Choroid plexus epithelial cell (primary cell): ENCODE measurements around the gene PRKCA.
A peak's percentile ranks its signal among the peaks of the same experiment; 100 is the strongest.

ENCODE experiments used
- DNase-seq: peaks from one replicate; pipeline ENCODE4 v3.0.0-alpha.2; 2010; ENCODE audit warnings: low read depth
- H3K4me3 ChIP-seq: 2 replicates; pipeline ENCODE4 v1.5.1; 2011; ENCODE audit warnings: low read depth, mild to moderate bottlenecking, control low read depth, low read length, moderate library complexity
- TF ChIP-seq, protein P1 (sequence below): conservative IDR thresholded peaks from 2 replicates; pipeline ENCODE4 v1.5.1; 2011; ENCODE audit warnings: low read depth, mild to moderate bottlenecking, control low read depth, inconsistent platforms, low read length, moderate library complexity

Gene PRKCA

DNA sequence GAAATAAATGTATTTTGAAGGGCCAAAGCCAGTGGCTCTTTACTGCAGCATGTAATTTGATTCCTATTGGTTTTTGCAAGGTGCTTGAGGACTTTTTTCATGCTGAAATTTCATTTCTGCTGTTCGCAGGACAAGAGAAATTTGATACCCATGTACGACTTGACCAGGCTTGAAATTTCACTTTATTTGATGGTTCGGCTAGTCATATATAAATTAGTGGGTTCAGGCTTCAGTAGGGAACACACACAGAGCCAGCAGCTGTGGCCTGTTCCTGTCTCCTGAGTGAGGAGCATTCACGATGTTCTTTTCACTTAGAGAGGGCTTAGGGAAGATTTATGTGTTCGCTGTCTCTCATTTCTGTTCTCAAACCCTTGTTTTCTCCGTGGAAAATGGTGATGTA is 274.1 kb downstream of the PRKCA start:
- H3K4me3 ChIP-seq = no peak overlapping the region
- peak; percentile 14 for DNase-seq
- TF ChIP-seq, protein P1, sequence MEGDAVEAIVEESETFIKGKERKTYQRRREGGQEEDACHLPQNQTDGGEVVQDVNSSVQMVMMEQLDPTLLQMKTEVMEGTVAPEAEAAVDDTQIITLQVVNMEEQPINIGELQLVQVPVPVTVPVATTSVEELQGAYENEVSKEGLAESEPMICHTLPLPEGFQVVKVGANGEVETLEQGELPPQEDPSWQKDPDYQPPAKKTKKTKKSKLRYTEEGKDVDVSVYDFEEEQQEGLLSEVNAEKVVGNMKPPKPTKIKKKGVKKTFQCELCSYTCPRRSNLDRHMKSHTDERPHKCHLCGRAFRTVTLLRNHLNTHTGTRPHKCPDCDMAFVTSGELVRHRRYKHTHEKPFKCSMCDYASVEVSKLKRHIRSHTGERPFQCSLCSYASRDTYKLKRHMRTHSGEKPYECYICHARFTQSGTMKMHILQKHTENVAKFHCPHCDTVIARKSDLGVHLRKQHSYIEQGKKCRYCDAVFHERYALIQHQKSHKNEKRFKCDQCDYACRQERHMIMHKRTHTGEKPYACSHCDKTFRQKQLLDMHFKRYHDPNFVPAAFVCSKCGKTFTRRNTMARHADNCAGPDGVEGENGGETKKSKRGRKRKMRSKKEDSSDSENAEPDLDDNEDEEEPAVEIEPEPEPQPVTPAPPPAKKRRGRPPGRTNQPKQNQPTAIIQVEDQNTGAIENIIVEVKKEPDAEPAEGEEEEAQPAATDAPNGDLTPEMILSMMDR = no peak

DNA sequence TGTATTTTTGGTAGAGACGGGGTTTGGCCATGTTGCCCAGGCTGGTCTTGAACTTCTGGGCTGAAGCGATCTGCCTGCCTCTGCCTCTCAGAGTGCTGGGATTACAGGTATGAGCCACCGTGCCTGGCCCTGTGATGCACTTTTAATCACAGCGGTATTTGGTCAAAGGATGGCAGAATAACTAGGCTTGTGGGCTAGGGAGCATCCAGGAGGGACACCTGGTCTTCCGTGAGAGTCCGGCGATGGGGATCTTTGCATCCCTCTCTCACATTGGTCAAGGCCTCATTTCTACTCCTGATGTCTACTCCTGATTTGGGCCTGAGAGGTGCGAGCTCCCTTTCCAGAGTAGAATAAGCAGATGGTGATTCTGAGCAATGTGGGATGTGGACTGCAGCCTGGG is 274.6 kb downstream of the PRKCA start:
- H3K4me3 ChIP-seq = no peak overlapping the region
- TF ChIP-seq, protein P1 = no peak
- no peak for DNase-seq

DNA sequence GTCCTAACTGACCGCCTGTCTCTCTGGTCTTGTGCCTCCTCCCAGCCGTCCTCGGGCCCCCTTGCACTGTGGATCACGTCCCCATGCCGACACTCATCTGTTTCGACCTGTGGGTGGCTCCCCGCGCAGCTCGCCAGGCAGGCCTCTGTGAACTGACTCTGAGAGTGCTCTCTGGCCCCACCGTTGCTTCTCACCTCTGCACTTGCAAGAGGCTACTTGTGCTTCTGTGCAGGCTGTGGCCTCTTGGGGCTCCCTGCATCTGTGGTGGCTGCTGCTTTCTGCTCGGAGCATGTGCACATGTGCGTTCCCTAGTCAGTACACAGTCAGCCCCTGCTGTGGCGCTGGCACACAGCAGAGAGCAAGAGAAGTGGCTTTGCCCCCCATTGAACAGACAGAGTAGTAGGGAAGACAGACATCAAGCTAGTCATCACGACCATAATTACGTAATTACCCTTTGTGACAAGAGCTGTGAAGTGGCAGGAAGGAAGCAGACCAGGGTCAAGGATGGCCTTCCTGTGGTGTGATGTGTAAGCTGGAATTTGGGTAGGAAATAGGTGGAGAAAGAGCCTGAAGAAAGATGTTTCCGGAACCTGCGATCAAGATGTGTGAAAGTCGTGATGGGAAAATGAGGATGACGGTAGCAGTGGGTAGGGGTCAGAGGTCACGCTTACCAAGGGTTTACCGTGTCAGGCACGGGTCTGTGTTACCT is 276.5 kb downstream of the PRKCA start:
- no peak overlapping the region for H3K4me3 ChIP-seq
- peak; percentile 34 for DNase-seq

DNA sequence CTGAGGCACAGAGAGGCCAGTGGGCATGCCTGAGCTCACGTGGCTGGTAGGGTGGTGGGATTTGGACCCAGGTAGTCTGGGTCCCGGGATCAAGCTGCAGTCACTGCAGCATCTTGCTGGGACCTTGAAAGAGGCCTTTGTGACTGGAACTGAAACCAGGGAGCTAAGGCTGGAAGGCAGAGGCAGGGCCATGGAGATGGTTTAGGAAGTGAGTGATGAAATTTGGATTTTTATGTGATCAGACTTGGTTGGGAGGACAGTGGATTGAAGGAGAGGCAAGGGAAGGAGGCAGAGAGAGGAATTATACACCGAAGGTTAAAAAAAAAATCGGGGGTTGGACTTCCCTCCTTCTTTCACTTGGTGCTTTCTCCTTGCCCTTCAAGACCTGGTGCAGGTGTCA is 277.1 kb downstream of the PRKCA start:
- H3K4me3 ChIP-seq = no peak overlapping the region
- no peak for DNase-seq
- TF ChIP-seq, protein P1 = no peak

More for the DNA sequence above, 276.5 kb downstream of the PRKCA start:
- TF ChIP-seq, protein P1 = no peak

DNA sequence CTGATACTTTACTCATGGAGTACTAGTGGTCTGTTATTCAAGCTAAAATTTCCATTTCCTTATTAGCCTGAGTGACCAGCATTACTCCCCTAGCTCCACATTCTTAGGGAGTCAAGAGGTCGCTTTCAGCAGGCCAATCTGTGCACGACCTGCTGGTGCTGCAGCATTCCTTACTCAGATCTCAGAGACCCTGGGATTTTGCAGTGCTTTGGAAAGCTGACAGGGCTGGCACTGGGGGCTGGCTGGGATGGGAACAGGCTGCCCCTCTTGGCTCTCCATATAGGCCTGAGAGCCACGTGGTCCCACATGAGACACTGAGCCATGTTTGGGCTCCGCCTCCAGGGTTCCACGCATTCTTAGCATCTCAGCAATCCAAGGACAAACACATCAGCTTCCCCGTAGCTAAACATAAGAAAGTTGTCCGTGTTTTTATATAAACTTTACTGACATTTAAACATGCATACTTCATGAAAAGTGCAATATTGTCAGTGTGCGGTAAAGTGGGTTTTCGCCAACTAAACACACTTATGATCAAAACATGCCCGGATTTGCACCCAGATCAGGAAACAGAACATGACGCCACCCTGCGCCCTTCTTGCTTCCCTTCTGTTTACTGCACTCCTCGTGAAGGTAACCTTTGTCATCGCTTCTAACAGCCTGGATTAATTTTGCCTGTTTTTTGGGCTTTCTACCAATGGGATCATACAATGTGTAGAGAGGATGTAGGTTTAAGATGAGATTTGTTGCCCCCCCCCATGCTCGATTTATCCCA is 278.0 kb downstream of the PRKCA start:
- TF ChIP-seq, protein P1 = no peak
- peak; percentile 80 for DNase-seq
- no peak overlapping the region for H3K4me3 ChIP-seq

DNA sequence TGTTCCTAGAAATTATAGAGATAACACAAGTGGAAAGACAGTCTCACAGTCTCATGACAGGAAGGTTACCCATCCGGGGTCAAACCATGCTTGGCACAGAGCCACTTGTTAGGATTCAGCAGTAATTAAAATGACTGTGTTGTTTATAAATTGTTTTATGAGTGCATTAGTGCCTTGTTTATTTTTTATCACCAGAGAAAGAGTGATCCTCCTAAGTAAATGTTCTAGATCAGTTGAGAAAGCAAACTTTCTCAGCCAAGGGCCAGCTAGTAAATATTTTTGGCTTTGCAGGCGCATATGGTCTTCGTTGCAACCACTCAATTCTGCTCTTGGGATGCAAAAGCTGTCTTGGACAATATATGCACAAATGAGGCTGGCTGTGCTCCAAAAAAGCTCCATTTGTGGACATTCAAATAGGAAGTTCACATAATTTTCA is 278.6 kb downstream of the PRKCA start:
- DNase-seq = peak; percentile 56

More for the DNA sequence above, 278.6 kb downstream of the PRKCA start:
- H3K4me3 ChIP-seq = no peak overlapping the region
- TF ChIP-seq, protein P1 = no peak
